Vagina (tissue), 2 donors: ENCODE measurements around the gene CCNK.

ENCODE experiments used
- POLR2A ChIP-seq, 2 donors: fragments of 450-650 bp; IDR thresholded peaks; one replicate each; pipeline ENCODE4 v1.6.1; 2017; ENCODE audit warnings: antibody characterized with exemption in 2 of 2, mild to moderate bottlenecking in 2 of 2, moderate library complexity in 2 of 2
- POLR2AphosphoS5 ChIP-seq, 2 donors: sonication (generic); formaldehyde crosslinking; IDR thresholded peaks; one replicate each; pipeline ENCODE4 v1.9.0; 2017; ENCODE audit warnings: antibody characterized with exemption in 2 of 2, mild to moderate bottlenecking in 2 of 2, low read depth in 1 of 2; ENCODE audit not compliant: insufficient read depth in 1 of 2
- TF ChIP-seq, protein P1 (sequence below), 3 experiments: fragments of 450-650 bp in 2 of 3; fragments of 200-600 bp in 1 of 3; sonication (generic) in 1 of 3; IDR thresholded peaks; one replicate each; pipeline ENCODE4 v1.5.1; 2017 to 2019; ENCODE audit warnings: antibody characterized with exemption in 3 of 3, mild to moderate bottlenecking in 2 of 3, moderate library complexity in 2 of 3

DNA sequence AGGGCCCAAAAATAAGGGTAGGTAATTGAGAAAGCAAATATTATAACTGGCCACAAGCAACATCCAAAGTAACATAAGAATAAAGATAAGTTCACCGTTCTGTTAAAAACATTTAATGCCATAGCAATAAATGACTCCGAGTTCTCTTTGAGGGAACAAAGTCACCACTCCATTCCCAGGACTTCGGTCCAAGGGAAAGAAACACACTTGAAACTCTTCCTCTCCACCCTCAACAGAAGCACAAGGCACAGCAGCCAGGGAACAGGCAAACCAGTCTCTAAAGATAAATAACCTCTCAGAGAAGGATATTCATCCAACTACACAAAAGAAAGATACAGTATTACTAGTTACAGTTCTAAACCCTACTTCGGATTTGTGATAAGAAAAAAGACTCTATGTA, 3.1 kb upstream of the CCNK start:
- TF ChIP-seq, protein P1, sequence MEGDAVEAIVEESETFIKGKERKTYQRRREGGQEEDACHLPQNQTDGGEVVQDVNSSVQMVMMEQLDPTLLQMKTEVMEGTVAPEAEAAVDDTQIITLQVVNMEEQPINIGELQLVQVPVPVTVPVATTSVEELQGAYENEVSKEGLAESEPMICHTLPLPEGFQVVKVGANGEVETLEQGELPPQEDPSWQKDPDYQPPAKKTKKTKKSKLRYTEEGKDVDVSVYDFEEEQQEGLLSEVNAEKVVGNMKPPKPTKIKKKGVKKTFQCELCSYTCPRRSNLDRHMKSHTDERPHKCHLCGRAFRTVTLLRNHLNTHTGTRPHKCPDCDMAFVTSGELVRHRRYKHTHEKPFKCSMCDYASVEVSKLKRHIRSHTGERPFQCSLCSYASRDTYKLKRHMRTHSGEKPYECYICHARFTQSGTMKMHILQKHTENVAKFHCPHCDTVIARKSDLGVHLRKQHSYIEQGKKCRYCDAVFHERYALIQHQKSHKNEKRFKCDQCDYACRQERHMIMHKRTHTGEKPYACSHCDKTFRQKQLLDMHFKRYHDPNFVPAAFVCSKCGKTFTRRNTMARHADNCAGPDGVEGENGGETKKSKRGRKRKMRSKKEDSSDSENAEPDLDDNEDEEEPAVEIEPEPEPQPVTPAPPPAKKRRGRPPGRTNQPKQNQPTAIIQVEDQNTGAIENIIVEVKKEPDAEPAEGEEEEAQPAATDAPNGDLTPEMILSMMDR (IDR thresholded peaks at IDR 0.05) = no peak
- TF ChIP-seq POLR2AphosphoS5 (IDR thresholded peaks at IDR 0.05; ENCODE audit: insufficient read depth in 1 of 2, low read depth in 1 of 2) (no peak), POLR2A (IDR thresholded peaks at IDR 0.05) (no peak)
